A673 (cell line): Measurements from ENCODE around the gene ZWILCH.

ENCODE experiments used
- EZH2 ChIP-seq: fragments of 200-600 bp; sonication (generic); IDR thresholded peaks from 2 replicates; pipeline ENCODE4 v1.6.1; 2017; ENCODE audit warnings: borderline replicate concordance, low read depth, mild to moderate bottlenecking, mixed read lengths, antibody characterized with exemption, low read length; ENCODE audit not compliant: poor library complexity, severe bottlenecking
- TF ChIP-seq, protein P1 (sequence below): fragments of 300-800, 200-600 bp; sonication (generic); conservative IDR thresholded peaks from 2 replicates; pipeline ENCODE4 v1.5.1; 2017; ENCODE audit warnings: low read depth, mild to moderate bottlenecking, antibody characterized with exemption, low read length, moderate library complexity, mixed read lengths

DNA sequence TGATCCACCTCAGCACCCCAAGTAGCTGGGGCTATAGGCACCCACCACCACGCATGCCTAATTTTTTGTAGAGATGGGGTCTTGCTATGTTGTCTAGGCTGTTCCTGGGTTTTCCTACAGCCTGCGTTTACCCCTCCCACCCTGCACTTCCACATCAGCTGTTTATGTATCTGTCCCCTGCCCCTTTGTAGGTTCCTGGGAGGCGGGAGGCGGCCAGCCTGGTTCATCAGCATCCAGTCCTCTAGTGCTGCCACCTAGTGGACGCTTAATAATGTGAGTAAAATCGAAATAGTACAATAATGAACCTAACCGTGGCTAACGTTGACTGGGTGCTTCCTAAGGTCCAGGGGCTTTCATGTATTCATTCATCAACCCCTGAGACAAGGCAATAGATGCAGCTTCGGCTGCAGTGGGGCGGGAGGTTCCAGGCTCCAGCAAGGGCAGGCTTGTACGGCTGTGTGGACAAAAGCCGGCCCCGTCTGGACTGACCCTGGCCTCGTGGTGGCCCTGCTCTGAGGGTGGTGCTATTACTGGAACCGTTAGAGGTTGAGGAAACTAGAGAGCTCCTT lies 61.9 kb downstream of the ZWILCH start:
- TF ChIP-seq, protein P1, sequence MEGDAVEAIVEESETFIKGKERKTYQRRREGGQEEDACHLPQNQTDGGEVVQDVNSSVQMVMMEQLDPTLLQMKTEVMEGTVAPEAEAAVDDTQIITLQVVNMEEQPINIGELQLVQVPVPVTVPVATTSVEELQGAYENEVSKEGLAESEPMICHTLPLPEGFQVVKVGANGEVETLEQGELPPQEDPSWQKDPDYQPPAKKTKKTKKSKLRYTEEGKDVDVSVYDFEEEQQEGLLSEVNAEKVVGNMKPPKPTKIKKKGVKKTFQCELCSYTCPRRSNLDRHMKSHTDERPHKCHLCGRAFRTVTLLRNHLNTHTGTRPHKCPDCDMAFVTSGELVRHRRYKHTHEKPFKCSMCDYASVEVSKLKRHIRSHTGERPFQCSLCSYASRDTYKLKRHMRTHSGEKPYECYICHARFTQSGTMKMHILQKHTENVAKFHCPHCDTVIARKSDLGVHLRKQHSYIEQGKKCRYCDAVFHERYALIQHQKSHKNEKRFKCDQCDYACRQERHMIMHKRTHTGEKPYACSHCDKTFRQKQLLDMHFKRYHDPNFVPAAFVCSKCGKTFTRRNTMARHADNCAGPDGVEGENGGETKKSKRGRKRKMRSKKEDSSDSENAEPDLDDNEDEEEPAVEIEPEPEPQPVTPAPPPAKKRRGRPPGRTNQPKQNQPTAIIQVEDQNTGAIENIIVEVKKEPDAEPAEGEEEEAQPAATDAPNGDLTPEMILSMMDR: peak; percentile 84
- no peak for TF ChIP-seq EZH2
